Activated naive CD8-positive, alpha-beta T cell treated with anti-CD3 and anti-CD28 coated beads, Interleukin-2, amount 50 U/mL, for 16 hours (primary cell): Measurements from ENCODE around the gene CMTM8.

Experiments
- DNase-seq: peaks from one replicate; pipeline ENCODE4 v3.0.0-alpha.2; 2020; ENCODE audit warnings: low read depth, low spot score

CMTM8 gene

GRCh38 chr3:32335365-32336112, 97.1 kb downstream of the CMTM8 start:
- no peak for DNase-seq

DNA sequence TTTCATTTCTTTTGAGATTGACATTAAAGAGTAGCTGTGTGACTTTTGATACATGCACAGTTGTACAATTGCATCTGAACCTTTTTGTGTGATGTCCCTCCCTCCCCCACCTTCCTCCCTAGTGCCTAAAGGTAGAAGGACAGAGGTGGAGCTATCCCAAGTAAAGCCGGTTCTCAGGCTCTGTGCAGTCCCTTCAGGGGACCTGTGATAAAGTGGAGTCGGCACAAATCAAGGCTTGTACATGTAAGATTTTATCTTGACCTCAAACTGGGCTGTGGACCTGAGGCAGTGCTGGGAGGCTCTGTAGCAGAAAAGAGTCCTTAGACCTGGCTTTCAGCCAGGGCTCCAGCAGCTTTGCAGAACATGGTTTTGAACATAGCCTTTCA, 97.6 kb downstream of the CMTM8 start:
- DNase-seq, result no peak

DNA sequence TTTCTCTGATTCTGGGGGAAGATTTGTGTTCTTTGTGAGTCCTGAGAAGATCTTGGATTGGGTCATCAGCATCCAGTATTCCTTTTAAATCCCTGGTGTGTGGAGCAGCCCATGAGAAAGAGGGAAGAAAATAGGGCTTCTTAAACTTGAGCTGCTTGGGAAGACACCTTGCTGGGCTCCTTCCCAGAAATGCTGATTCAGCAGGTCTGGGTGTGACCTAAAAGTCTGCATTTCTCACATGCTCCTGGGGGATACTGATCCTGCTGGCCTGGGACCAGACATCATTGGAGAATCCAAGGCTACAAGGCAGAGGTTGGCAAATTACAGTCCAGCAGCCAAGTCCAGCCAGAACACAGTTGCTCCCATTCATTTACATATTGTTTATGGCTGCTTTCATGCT, 99.0 kb downstream of the CMTM8 start:
- DNase-seq, result no peak

GRCh38 chr3:32340039-32340438, 101.6 kb downstream of the CMTM8 start:
- DNase-seq, result no peak

- no peak for DNase-seq
Measured at GRCh38 chr3:32340611-32341365, 102.3 kb downstream of the CMTM8 start.

DNA sequence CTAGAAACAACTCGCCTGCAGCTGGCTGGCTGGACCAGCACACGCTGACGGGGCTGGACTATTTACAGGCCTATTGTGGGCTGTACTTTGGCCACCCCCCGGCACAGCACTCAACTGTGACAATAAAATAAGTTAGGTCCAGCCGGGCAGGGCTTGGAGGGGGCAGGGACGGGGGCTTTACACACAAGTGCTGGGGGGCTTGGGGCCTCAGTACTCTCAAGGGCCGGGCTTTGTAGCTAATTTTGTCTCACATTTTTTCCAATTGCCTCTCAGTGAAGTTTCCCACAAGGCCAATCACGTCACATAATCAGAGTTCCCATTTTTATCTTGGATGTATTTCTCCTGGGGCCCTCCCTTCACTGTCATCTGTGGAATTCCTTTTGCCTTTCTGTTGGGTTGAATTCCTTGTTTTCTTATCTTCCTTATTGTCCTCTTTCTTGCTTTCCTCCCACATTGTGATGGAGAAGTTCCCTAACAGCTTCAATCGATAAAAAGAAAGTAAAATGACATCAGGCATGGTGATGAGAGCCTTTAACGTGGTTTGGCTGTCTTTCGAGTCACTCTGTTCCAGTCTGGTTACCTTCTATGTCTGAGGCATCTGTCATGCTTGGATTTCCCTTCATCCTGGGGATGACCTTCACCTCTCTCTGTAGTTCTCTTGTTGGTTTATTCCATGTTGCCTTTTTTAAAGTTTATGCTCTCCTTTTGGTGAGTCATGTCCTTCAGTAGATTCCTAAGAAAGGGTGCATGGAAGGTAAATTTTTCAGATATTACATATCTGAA, 109.1 kb downstream of the CMTM8 start:
- DNase-seq, result no peak

GRCh38 chr3:32349184-32349583, 110.7 kb downstream of the CMTM8 start:
- no peak for DNase-seq

- no peak for DNase-seq
Measured at GRCh38 chr3:32352563-32352962, 114.1 kb downstream of the CMTM8 start.

DNA sequence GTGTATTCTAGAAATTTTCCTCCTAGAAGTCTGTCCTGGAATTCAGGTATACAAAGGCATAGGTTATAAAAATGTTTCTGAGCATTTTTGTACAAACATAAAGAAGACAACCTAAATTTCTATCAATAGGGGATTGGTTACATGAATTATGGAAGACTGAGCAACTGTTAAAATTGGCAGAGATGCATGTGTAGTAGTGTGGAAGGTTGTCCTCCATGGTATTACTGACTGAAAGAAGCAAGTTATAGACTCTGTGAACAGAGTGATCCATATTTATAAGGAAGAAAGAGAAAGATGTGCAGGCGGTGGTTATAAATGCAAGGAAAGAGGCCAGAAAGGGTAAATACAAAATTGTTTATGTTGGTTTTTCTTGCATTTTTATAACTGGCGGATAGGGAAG, 114.9 kb downstream of the CMTM8 start:
- DNase-seq, result no peak

DNA sequence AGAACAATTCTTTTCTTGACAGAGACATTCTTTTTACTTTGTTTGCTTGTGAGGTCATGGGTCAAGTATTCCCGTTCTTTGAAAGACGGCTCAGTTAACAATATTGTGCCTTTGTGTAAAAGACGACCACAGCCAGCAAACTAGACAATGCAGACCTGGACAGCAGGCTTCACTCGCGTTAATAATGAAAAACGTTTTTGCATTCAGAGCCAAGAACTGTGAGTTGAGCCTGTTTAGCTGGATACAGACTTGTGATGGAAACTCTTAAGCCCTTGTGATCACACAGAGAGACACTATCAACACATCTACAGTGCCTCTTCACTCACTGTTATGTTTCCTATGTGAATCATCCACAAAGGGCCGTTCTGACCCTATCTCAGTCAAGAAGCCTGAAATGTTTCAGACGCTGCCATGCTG, 115.9 kb downstream of the CMTM8 start:
- DNase-seq, result no peak

- no peak for DNase-seq
Measured at GRCh38 chr3:32355751-32356291, 117.3 kb downstream of the CMTM8 start.

- no peak for DNase-seq
Measured at GRCh38 chr3:32359766-32360492, 121.4 kb downstream of the CMTM8 start.

DNA sequence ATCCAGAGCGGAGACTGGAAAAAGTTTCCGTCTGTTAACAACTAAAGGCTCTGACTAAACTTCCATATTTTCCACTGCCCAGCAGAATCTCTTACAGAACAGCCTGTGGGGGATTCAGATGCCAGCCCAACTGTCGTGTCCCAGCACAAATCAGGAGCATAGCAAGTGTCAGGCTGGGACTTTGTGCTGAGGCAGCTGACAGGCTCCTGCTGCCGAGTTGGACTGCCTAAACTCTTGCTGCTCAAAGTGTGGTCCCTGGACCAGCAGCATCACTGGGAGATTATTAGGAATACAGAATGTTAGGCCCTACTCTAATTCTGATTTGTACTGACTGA, 122.0 kb downstream of the CMTM8 start:
- no peak for DNase-seq

DNA sequence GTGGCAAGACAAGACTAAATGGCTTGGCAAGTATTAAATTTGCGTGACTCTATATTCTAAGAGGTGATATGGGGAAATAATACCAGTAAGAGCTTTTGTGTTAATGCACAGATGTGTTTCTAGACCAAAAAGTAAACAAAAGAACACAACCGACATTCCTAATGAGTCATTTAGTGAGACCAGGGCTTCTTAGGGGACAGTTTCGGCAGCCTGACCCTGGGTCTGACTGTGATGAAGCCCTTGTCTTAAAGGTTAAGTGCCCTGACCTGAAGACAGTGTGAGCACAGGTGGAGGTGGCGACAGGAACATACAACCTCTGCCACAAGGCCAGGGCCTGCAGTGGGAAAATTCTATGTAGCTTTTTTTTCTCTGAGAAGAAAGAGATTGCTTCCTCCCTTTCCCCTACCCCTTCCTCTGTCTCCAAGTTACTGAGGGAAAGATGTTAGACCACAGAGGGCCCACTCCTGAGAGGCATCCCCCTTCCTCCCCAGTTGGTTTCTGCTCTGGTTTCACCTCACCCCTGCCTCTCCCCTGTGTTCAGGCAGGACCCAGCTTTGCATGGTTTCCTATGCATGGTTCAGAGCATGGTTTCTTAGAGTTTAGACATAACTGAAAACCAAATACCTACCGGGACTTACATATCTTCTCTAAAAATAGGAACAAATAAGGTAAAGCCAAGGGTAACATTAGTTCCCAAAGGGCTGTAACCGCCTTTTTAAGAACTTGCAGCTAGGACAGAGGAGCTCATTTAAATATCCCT, 128.3 kb downstream of the CMTM8 start:
- DNase-seq, result no peak

- DNase-seq, result no peak
Measured at GRCh38 chr3:32367442-32367841, 129.0 kb downstream of the CMTM8 start.

- DNase-seq, result no peak
Measured at GRCh38 chr3:32371461-32372212, 133.2 kb downstream of the CMTM8 start.

GRCh38 chr3:32372213-32372490, 133.7 kb downstream of the CMTM8 start:
- no peak for DNase-seq

GRCh38 chr3:32373276-32373675, 134.8 kb downstream of the CMTM8 start:
- no peak for DNase-seq

- no peak for DNase-seq
Measured at GRCh38 chr3:32373844-32374243, 135.4 kb downstream of the CMTM8 start.
